ENCODE measurements around the gene CSNK1G1. TPM values are rescaled to one million over a fixed set of nuclear protein-coding genes. Genes with fewer than 3 reads are reported as not detected.

Gene CSNK1G1
- total RNA-seq: 22.8 TPM in 2 replicates

GRCh38 chr15:64355944-64356709 lies at the start of gene CSNK1G1:
Gene CSNK1G1, minus strand, starts transcription at chr15:64356173. Its CDS starts 55,674 bp downstream, at chr15:64300499.

GRCh38 chr15:64387562-64388168 lies 31.7 kb upstream of the CSNK1G1 start, which contains the start of gene TRIP4:
Gene TRIP4, plus strand, starts transcription at chr15:64387836. Its CDS starts 28 bp downstream, at chr15:64387864.

GRCh38 chr15:64381000-64381751 lies 25.2 kb upstream of the CSNK1G1 start, which contains the start of gene PCLAF:
Gene PCLAF, minus strand, starts transcription at chr15:64381441. Its CDS starts 70 bp downstream, at chr15:64381371.

GRCh38 chr15:64162869-64163658 lies 192.9 kb downstream of the CSNK1G1 start, which contains the start of gene PPIB:
Gene PPIB, minus strand, starts transcription at chr15:64163022. Its CDS starts 36 bp downstream, at chr15:64162986.

GRCh38 chr15:64151727-64152506 lies 204.1 kb downstream of the CSNK1G1 start, which contains the start of gene SNX22:
Gene SNX22, plus strand, starts transcription at chr15:64151731. Its CDS starts 45 bp downstream, at chr15:64151776.

Small RNA genes lying within 50 kb of the gene (small RNA-seq; reads per million reads assigned to genes)
- not detected for gene RF00554 (ENCODE audit: low replicate concordance)

Other genes with a start within 250 kb of the CSNK1G1 start
- gene SNX22, start 204.4 kb downstream of the CSNK1G1 start, total RNA-seq: under 0.01 and 0.14 TPM in 2 replicates
- gene PPIB, start 193.2 kb downstream of the CSNK1G1 start, total RNA-seq: 692 and 1,959 TPM in 2 replicates
- gene PCLAF, start 25.3 kb upstream of the CSNK1G1 start, total RNA-seq: 14.2 and 35.2 TPM in 2 replicates
- gene TRIP4, start 31.7 kb upstream of the CSNK1G1 start, total RNA-seq: 9.9 and 11.8 TPM in 2 replicates
- 27.5 and 28.2 TPM in 2 replicates for gene ZNF609, start 104.4 kb upstream of the CSNK1G1 start, total RNA-seq

Measured in placental pericyte (primary cell).